Cardiac muscle cell (in vitro differentiated cells and primary cell): ENCODE results near the gene NKD2. TPM values are rescaled to one million over a fixed set of nuclear protein-coding genes. Genes with fewer than 3 reads are reported as not detected.

Source experiments
- DNase-seq, 2 donors: peaks; one replicate each; pipeline versions ENCODE4 v3.0.0 to v3.0.0-alpha.2; 2010 to 2017; ENCODE audit warnings: low read depth in 1 of 2, low spot score in 1 of 2
- H3K27ac ChIP-seq: fragments of 200-600 bp; sonication (generic); 2 replicates; pipeline ENCODE4 v1.5.1; 2016
- H3K27me3 ChIP-seq: fragments of 200-600 bp; sonication (generic); 2 replicates; pipeline ENCODE4 v1.6.0; 2016; ENCODE audit warnings: control low read depth
- H3K36me3 ChIP-seq: fragments of 200-600 bp; sonication (generic); 2 replicates; pipeline ENCODE4 v1.5.1; 2016; ENCODE audit warnings: control low read depth
- H3K4me1 ChIP-seq: fragments of 200-600 bp; sonication (generic); 2 replicates; pipeline ENCODE4 v1.8.1; 2017; ENCODE audit warnings: low read depth, mild to moderate bottlenecking, mixed run types
- H3K4me3 ChIP-seq: fragments of 200-600 bp; sonication (generic); 2 replicates; pipeline ENCODE4 v1.5.1; 2016; ENCODE audit warnings: mild to moderate bottlenecking
- H3K9me3 ChIP-seq: fragments of 200-600 bp; sonication (generic); 2 replicates; pipeline ENCODE4 v1.5.1; 2017; ENCODE audit warnings: low read depth, mild to moderate bottlenecking, control low read depth
- CTCF ChIP-seq: IDR thresholded peaks from 2 replicates; pipeline ENCODE4 v1.5.1; 2012; ENCODE audit warnings: low read depth, mild to moderate bottlenecking, low read length
- polyA plus RNA-seq: library from polyadenylated mRNA; unstranded; fragments of >200 nt; fragmentation: Nextera tagmentation; extraction: Ambion mirVana; gene quantifications from 2 replicates; pipeline ENCODE4 v1.2.1, GENCODE V29; 2016
- total RNA-seq: library from RNA; depleted of rRNA; stranded (reverse); fragments of >200 nt; gene quantifications from 2 replicates; pipeline ENCODE4 v1.2.3, GENCODE V29; 2016

The NKD2 gene
- total and polyA plus RNA-seq, 2 experiments from 2014 or later: 3.4 to 3.9 TPM

GRCh38 chr5:1009359-1010180 is 968 bp downstream of the NKD2 start:
- no peaks in the 10 kb centered on the region for H3K9me3 ChIP-seq
- TF ChIP-seq CTCF: no peak
- H3K4me3 ChIP-seq: peak overlapping the region; percentile 42
- no peak overlapping the region for H3K27ac ChIP-seq
- peaks cover 2% of the 10 kb centered on the region for H3K4me1 ChIP-seq
- no peak for DNase-seq
- H3K27me3 ChIP-seq: peaks cover 55% of the 10 kb centered on the region
- H3K36me3 ChIP-seq: no peaks in the 10 kb centered on the region

- no peaks in the 10 kb centered on the region for H3K9me3 ChIP-seq
- no peak for DNase-seq
- no peak overlapping the region for H3K27ac ChIP-seq
- no peak overlapping the region for H3K4me3 ChIP-seq
- TF ChIP-seq CTCF: peak; percentile 31
- no peaks in the 10 kb centered on the region for H3K36me3 ChIP-seq
- H3K4me1 ChIP-seq: peaks cover 2% of the 10 kb centered on the region
- H3K27me3 ChIP-seq: peaks cover 54% of the 10 kb centered on the region
Observed at GRCh38 chr5:1010181-1010510, 1.5 kb downstream of the NKD2 start.

GRCh38 chr5:1010641-1011046 is 2.0 kb downstream of the NKD2 start:
- peaks cover 49% of the 10 kb centered on the region for H3K27me3 ChIP-seq

GRCh38 chr5:1011226-1011631 is 2.6 kb downstream of the NKD2 start:
- Histone ChIP-seq H3K27me3 (peaks cover 43% of the 10 kb centered on the region), H3K36me3 (no peaks in the 10 kb centered on the region), H3K4me1 (peaks cover 2% of the 10 kb centered on the region), H3K9me3 (no peaks in the 10 kb centered on the region), H3K4me3 (no peak overlapping the region), H3K27ac (no peak overlapping the region)
- DNase-seq: peak; percentile 28 to 54
- peak; percentile 38 for TF ChIP-seq CTCF

More at GRCh38 chr5:1010641-1011046, 2.0 kb downstream of the NKD2 start:
- no peak for DNase-seq
- no peak for TF ChIP-seq CTCF
- no peaks in the 10 kb centered on the region for H3K36me3 ChIP-seq
- peaks cover 2% of the 10 kb centered on the region for H3K4me1 ChIP-seq
- H3K9me3 ChIP-seq: no peaks in the 10 kb centered on the region
- H3K4me3 ChIP-seq: no peak overlapping the region
- H3K27ac ChIP-seq: no peak overlapping the region

- peaks cover 38% of the 10 kb centered on the region for H3K27me3 ChIP-seq
Observed at GRCh38 chr5:1011741-1012312, 3.2 kb downstream of the NKD2 start.

More at GRCh38 chr5:1011741-1012312, 3.2 kb downstream of the NKD2 start:
- Histone ChIP-seq H3K27ac (no peak overlapping the region), H3K4me3 (no peak overlapping the region), H3K9me3 (no peaks in the 10 kb centered on the region), H3K4me1 (peaks cover 2% of the 10 kb centered on the region), H3K36me3 (no peaks in the 10 kb centered on the region)
- no peak for TF ChIP-seq CTCF
- no peak for DNase-seq
